ENCODE data around the gene PACRG. TPM values are rescaled to one million over a fixed set of nuclear protein-coding genes. Genes with fewer than 3 reads are reported as not detected.

The PACRG gene
- total and polyA plus RNA-seq, 2 experiments from 2014 or later = 0.83 to 3.7 TPM

GRCh38 chr6:163240556-163240955 lies 512.8 kb downstream of the PACRG start:
- H3K36me3 ChIP-seq = no peaks in the 10 kb centered on the region
- H3K4me1 ChIP-seq (ENCODE audit: low read depth) = no peaks in the 10 kb centered on the region
- H3K4me3 ChIP-seq = no peak overlapping the region
- no peak for TF ChIP-seq CTCF (IDR thresholded peaks at IDR 0.05; ENCODE audit: low read depth, low read length)
- no peak overlapping the region for H3K27ac ChIP-seq
- no peak for DNase-seq (ENCODE audit: low read depth in 1 of 2, low spot score in 1 of 2)
- no peaks in the 10 kb centered on the region for H3K27me3 ChIP-seq
- no peaks in the 10 kb centered on the region for H3K9me3 ChIP-seq (ENCODE audit: low read depth)

- H3K4me1 ChIP-seq (ENCODE audit: low read depth) = peaks cover 1% of the 10 kb centered on the region
- H3K27ac ChIP-seq = no peak overlapping the region
- no peaks in the 10 kb centered on the region for H3K27me3 ChIP-seq
- no peak overlapping the region for H3K4me3 ChIP-seq
- TF ChIP-seq CTCF (IDR thresholded peaks at IDR 0.05; ENCODE audit: low read depth, low read length) = no peak
- no peak for DNase-seq (ENCODE audit: low read depth in 1 of 2, low spot score in 1 of 2)
- H3K9me3 ChIP-seq (ENCODE audit: low read depth) = no peaks in the 10 kb centered on the region
- H3K36me3 ChIP-seq = no peaks in the 10 kb centered on the region
These were observed 513.9 kb downstream of the PACRG start for GRCh38 chr6:163241683-163242082.

GRCh38 chr6:163243083-163243482 lies 515.3 kb downstream of the PACRG start:
- Histone ChIP-seq H3K27me3 (no peaks in the 10 kb centered on the region), H3K4me1 (ENCODE audit: low read depth) (peaks cover 15% of the 10 kb centered on the region), H3K36me3 (no peaks in the 10 kb centered on the region), H3K9me3 (ENCODE audit: low read depth) (no peaks in the 10 kb centered on the region), H3K27ac (no peak overlapping the region), H3K4me3 (no peak overlapping the region)
- DNase-seq (ENCODE audit: low read depth in 1 of 2, low spot score in 1 of 2) = no peak
- no peak for TF ChIP-seq CTCF (IDR thresholded peaks at IDR 0.05; ENCODE audit: low read depth, low read length)

- Histone ChIP-seq H3K27me3 (no peaks in the 10 kb centered on the region), H3K27ac (no peak overlapping the region), H3K9me3 (ENCODE audit: low read depth) (no peaks in the 10 kb centered on the region), H3K36me3 (no peaks in the 10 kb centered on the region), H3K4me1 (ENCODE audit: low read depth) (peaks cover 15% of the 10 kb centered on the region), H3K4me3 (no peak overlapping the region)
- no peak for DNase-seq (ENCODE audit: low read depth in 1 of 2, low spot score in 1 of 2)
- TF ChIP-seq CTCF (IDR thresholded peaks at IDR 0.05; ENCODE audit: low read depth, low read length) = no peak
These were observed 516.2 kb downstream of the PACRG start for GRCh38 chr6:163243692-163244589.

GRCh38 chr6:163248051-163248450 lies 520.3 kb downstream of the PACRG start:
- Histone ChIP-seq H3K9me3 (ENCODE audit: low read depth) (no peaks in the 10 kb centered on the region), H3K27ac (no peak overlapping the region), H3K4me3 (no peak overlapping the region), H3K4me1 (ENCODE audit: low read depth) (peaks cover 15% of the 10 kb centered on the region), H3K27me3 (no peaks in the 10 kb centered on the region), H3K36me3 (no peaks in the 10 kb centered on the region)
- no peak for TF ChIP-seq CTCF (IDR thresholded peaks at IDR 0.05; ENCODE audit: low read depth, low read length)
- no peak for DNase-seq (ENCODE audit: low read depth in 1 of 2, low spot score in 1 of 2)

Data from cardiac muscle cell (in vitro differentiated cells and primary cell).